Keratinocyte (primary cell): ENCODE data around the gene WDR70.

Source experiments
- EZH2 ChIP-seq: IDR thresholded peaks from one replicate; pipeline ENCODE4 v1.6.1; 2012; ENCODE audit warnings: inconsistent platforms, mild to moderate bottlenecking, low read length, moderate library complexity
- TF ChIP-seq, protein P1 (sequence below), 3 experiments: IDR thresholded peaks in 1 of 3; conservative IDR thresholded peaks in 1 of 3; optimal IDR thresholded peaks in 1 of 3; 2 replicates in 2 of 3; 3 replicates in 1 of 3; pipeline versions ENCODE3 to v1.5.1; 2011; ENCODE audit warnings: low read length in 3 of 3, mild to moderate bottlenecking in 3 of 3, moderate library complexity in 2 of 3, control low read depth in 1 of 3, inconsistent platforms in 1 of 3; ENCODE audit not compliant: insufficient read depth in 2 of 3; ENCODE audit errors: extremely low read depth in 1 of 3

DNA sequence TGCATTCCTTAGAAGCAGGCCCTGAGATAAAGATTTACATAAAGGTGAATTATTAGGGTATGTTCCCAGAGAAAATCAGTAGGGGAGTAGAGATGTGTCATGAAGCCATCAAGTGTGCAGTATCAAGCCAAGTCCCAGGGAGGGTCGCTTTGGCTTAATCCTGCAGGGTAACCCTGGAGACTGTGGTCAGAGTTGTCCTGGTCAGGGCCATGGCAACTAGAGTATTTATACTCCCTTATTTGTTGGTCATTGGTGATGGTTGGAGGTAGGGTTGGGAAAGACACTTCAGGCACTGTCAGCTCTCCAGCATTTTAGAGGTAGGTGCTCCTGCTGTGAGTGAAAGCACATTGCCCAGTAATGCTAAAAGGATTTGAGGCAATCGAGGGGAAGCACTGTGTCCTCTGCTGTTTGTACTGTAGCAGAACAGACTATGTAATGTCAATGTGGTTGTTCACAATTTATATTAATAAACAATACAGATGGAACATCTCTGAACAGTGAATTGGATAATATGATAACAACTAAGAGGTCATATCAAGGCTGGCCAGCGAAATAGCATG lies 351.9 kb downstream of the WDR70 start:
- TF ChIP-seq, protein P1, sequence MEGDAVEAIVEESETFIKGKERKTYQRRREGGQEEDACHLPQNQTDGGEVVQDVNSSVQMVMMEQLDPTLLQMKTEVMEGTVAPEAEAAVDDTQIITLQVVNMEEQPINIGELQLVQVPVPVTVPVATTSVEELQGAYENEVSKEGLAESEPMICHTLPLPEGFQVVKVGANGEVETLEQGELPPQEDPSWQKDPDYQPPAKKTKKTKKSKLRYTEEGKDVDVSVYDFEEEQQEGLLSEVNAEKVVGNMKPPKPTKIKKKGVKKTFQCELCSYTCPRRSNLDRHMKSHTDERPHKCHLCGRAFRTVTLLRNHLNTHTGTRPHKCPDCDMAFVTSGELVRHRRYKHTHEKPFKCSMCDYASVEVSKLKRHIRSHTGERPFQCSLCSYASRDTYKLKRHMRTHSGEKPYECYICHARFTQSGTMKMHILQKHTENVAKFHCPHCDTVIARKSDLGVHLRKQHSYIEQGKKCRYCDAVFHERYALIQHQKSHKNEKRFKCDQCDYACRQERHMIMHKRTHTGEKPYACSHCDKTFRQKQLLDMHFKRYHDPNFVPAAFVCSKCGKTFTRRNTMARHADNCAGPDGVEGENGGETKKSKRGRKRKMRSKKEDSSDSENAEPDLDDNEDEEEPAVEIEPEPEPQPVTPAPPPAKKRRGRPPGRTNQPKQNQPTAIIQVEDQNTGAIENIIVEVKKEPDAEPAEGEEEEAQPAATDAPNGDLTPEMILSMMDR (optimal IDR thresholded peaks at IDR 0.05 in 1 of 3, IDR thresholded peaks at IDR 0.05 in 1 of 3, conservative IDR thresholded peaks at IDR 0.05 in 1 of 3; ENCODE audit: extremely low read depth in 1 of 3, insufficient read depth in 2 of 3, low read length in 3 of 3) = no peak
- no peak for TF ChIP-seq EZH2
